ENCODE data around the gene CHMP4B. TPM values are rescaled to one million over a fixed set of nuclear protein-coding genes. Genes with fewer than 3 reads are reported as not detected.

CHMP4B gene
- total RNA-seq, 5 donors from 2014 or later (not counting 1 experiment from before 2014, with no cell fraction given), result 45.1 to 64.7 (median 60.8) TPM

- no peak overlapping the region for H3K27ac ChIP-seq (ENCODE audit: low read length)
- no peak overlapping the region for H3K4me3 ChIP-seq (ENCODE audit: control insufficient read depth in 1 of 2, extremely low read depth in 1 of 2, low read length in 1 of 2)
- ATAC-seq (replicated peaks in 1 of 4), result no peak
- DNase-seq, result no peak
- Mint-ChIP-seq H3K4me1 (no peaks in the 10 kb centered on the region), H3K27ac (no peak overlapping the region), H3K27me3 (peaks cover 19 to 37% of the 10 kb centered on the region in 2 donors), H3K9me3 (no peaks in the 10 kb centered on the region), H3K4me3 (no peak overlapping the region), H3K36me3 (no peaks in the 10 kb centered on the region)
- H3K4me1 ChIP-seq (ENCODE audit: control insufficient read depth in 1 of 2, extremely low read depth in 1 of 2, insufficient read depth in 2 of 2, low read length in 2 of 2), result no peaks in the 10 kb centered on the region
- no peaks in the 10 kb centered on the region for H3K9me3 ChIP-seq
- H3K27me3 ChIP-seq (replicated peaks in 1 of 2; ENCODE audit: control insufficient read depth in 2 of 2, extremely low read depth in 1 of 2, insufficient read depth in 2 of 2, low read length in 1 of 2), result peaks cover 0 to 23% of the 10 kb centered on the region in 2 experiments
- ChIA-PET POLR2A (no interaction called here), CTCF (no interaction called here)
- no peaks in the 10 kb centered on the region for H3K36me3 ChIP-seq (ENCODE audit: control insufficient read depth in 2 of 2, extremely low read depth in 1 of 2, insufficient read depth in 1 of 2, low read length in 1 of 2)
- 55% methylated on average over 4 of the region's 10 CpGs for WGBS (ENCODE audit: insufficient coverage)
Measured at GRCh38 chr20:33900521-33901131, 89.5 kb downstream of the CHMP4B start.

- Histone ChIP-seq H3K27ac (ENCODE audit: low read length) (no peak overlapping the region), H3K27me3 (replicated peaks in 1 of 2; ENCODE audit: control insufficient read depth in 2 of 2, extremely low read depth in 1 of 2, insufficient read depth in 2 of 2, low read length in 1 of 2) (peaks cover 0 to 23% of the 10 kb centered on the region in 2 experiments), H3K36me3 (ENCODE audit: control insufficient read depth in 2 of 2, extremely low read depth in 1 of 2, insufficient read depth in 1 of 2, low read length in 1 of 2) (no peaks in the 10 kb centered on the region), H3K4me3 (ENCODE audit: control insufficient read depth in 1 of 2, extremely low read depth in 1 of 2, low read length in 1 of 2) (no peak overlapping the region), H3K4me1 (ENCODE audit: control insufficient read depth in 1 of 2, extremely low read depth in 1 of 2, insufficient read depth in 2 of 2, low read length in 2 of 2) (no peaks in the 10 kb centered on the region), H3K9me3 (no peaks in the 10 kb centered on the region)
- CTCF ChIA-PET, result no interaction called here
- DNase-seq (no peak), ATAC-seq (replicated peaks in 1 of 4) (no peak)
- Mint-ChIP-seq H3K9me3 (no peaks in the 10 kb centered on the region), H3K4me3 (no peak overlapping the region), H3K27ac (no peak overlapping the region), H3K27me3 (peaks cover 19 to 36% of the 10 kb centered on the region in 2 donors), H3K4me1 (no peaks in the 10 kb centered on the region), H3K36me3 (no peaks in the 10 kb centered on the region)
- POLR2A ChIA-PET, result no interaction called here
- WGBS (ENCODE audit: insufficient coverage), result 64% methylated on average over 1 of the region's 4 CpGs
Measured at GRCh38 chr20:33901132-33901523, 90.0 kb downstream of the CHMP4B start.

- H3K27ac Mint-ChIP-seq, result no peak overlapping the region
- no peaks in the 10 kb centered on the region for H3K9me3 ChIP-seq
- no peaks in the 10 kb centered on the region for H3K4me1 Mint-ChIP-seq
- no peak overlapping the region for H3K27ac ChIP-seq (ENCODE audit: low read length)
- H3K36me3 ChIP-seq (ENCODE audit: control insufficient read depth in 2 of 2, extremely low read depth in 1 of 2, insufficient read depth in 1 of 2, low read length in 1 of 2), result no peaks in the 10 kb centered on the region
- WGBS (ENCODE audit: insufficient coverage), result 75% methylated on average over 2 of the region's 3 CpGs
- H3K27me3 Mint-ChIP-seq, result peaks cover 16 to 32% of the 10 kb centered on the region in 2 donors
- H3K4me3 ChIP-seq (ENCODE audit: control insufficient read depth in 1 of 2, extremely low read depth in 1 of 2, low read length in 1 of 2), result no peak overlapping the region
- no peak for ATAC-seq (replicated peaks in 1 of 4)
- CTCF ChIA-PET, result interaction anchor here in 1 of 2 donors (0.5 kb wide), 1 partner anchor 42 kb away, joined by 9 read pairs; no protein-coding TSS in a partner anchor
- no peak for DNase-seq
- H3K36me3 Mint-ChIP-seq, result no peaks in the 10 kb centered on the region
- H3K4me3 Mint-ChIP-seq, result no peak overlapping the region
- no peaks in the 10 kb centered on the region for H3K4me1 ChIP-seq (ENCODE audit: control insufficient read depth in 1 of 2, extremely low read depth in 1 of 2, insufficient read depth in 2 of 2, low read length in 2 of 2)
- no peaks in the 10 kb centered on the region for H3K9me3 Mint-ChIP-seq
- peaks cover 0 to 19% of the 10 kb centered on the region in 2 experiments for H3K27me3 ChIP-seq (replicated peaks in 1 of 2; ENCODE audit: control insufficient read depth in 2 of 2, extremely low read depth in 1 of 2, insufficient read depth in 2 of 2, low read length in 1 of 2)
- POLR2A ChIA-PET, result no interaction called here
Measured at GRCh38 chr20:33902011-33902410, 90.9 kb downstream of the CHMP4B start.

Other genes starting within 250 kb of the CHMP4B start
- gene C20orf144, start 149.0 kb upstream of the CHMP4B start, total RNA-seq, result under 1 TPM in 4 of 5 donors, not detected in 1; 0.16 to 0.26 (median 0.22) TPM
- gene ACTL10, start 144.4 kb upstream of the CHMP4B start, total RNA-seq, result 1 to 10 TPM; 1.1 to 7.9 (median 6.1) TPM
- 10 to 100 TPM in 3 of 5 donors, 1 to 10 TPM in 2; 8.5 to 33.9 (median 28.9) TPM for gene NECAB3, start 136.9 kb upstream of the CHMP4B start, total RNA-seq
- gene E2F1, start 125.0 kb upstream of the CHMP4B start, total RNA-seq, result 1 to 10 TPM; 1.8 to 7.4 (median 4.6) TPM
- 10 to 100 TPM in 3 of 5 donors, 1 to 10 TPM in 2; 6.1 to 15.4 (median 13.9) TPM for gene PXMP4, start 91.0 kb upstream of the CHMP4B start, total RNA-seq
- gene ZNF341, start 79.4 kb upstream of the CHMP4B start, total RNA-seq, result 1 to 10 TPM; 4.0 to 6.1 (median 5.6) TPM
- 100 to 1,000 TPM; 110 to 126 (median 125) TPM for gene RALY, start 182.6 kb downstream of the CHMP4B start, total RNA-seq